ENCODE results near the gene IZUMO2. TPM values are rescaled to one million over a fixed set of nuclear protein-coding genes. Genes with fewer than 3 reads are reported as not detected.

The IZUMO2 gene
- polyA plus RNA-seq, 1 of the 3 experiments (the other 2 are of a cell fraction) = not detected

DNA sequence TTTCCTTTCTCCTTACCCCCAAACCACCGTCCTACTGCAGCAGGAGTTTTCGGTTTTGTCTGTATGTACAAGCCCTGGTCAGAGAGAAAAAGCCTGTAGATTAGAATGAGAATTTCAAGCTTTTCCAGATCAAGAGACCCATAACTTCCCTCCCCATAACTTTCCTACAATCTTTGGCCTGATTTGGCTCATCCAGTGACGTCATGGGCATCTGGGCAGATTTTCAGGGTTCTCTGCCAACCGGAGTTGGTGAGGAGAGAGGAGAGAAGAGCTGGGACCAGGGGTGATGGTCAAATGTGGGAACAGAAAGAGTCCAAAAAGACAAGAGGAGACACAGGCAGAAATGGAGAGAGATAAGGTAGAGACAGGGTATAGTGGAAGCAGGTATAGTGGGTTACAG lies 10.5 kb downstream of the IZUMO2 start:
- ChIA-PET CTCF (no interaction called here), POLR2A (no interaction called here)
- 3% methylated on average over 4 of the region's 4 CpGs for WGBS (ENCODE audit: low lambda C conversion rate)
- no peak overlapping the region for H3K9ac ChIP-seq
- DNase-seq = no peak
- no peak overlapping the region for H3K4me2 ChIP-seq
- H3K4me3 ChIP-seq (ENCODE audit: low read depth in 2 of 2, low read length in 1 of 2) = no peak overlapping the region
- H3K4me1 ChIP-seq (ENCODE audit: control insufficient read depth in 1 of 2, insufficient read depth in 2 of 2, low read depth in 1 of 2, low read length in 1 of 2) = no peaks in the 10 kb centered on the region
- H2AFZ ChIP-seq (ENCODE audit: low read depth) = no peak overlapping the region
- no peaks in the 10 kb centered on the region for H3K36me3 ChIP-seq (replicated peaks in 1 of 2; ENCODE audit: control insufficient read depth in 1 of 2, insufficient read depth in 2 of 2, low read length in 1 of 2)
- peaks cover 15% of the 10 kb centered on the region; the same call in 1 of the 2 replicates for H3K27me3 ChIP-seq (ENCODE audit: insufficient read depth)
- no peaks in the 10 kb centered on the region for H3K79me2 ChIP-seq (ENCODE audit: insufficient read depth)
- no peaks in the 10 kb centered on the region for H3F3A ChIP-seq (replicated peaks; ENCODE audit: insufficient read depth)
- no peaks in the 10 kb centered on the region for H3K9me2 ChIP-seq
- TF ChIP-seq RFX5 (IDR thresholded peaks at IDR 0.05; ENCODE audit: low read length) = peak; percentile 83
- TF ChIP-seq MEF2A (IDR thresholded peaks at IDR 0.05; ENCODE audit: borderline replicate concordance, low read depth) = no peak
- TF ChIP-seq, protein P1, sequence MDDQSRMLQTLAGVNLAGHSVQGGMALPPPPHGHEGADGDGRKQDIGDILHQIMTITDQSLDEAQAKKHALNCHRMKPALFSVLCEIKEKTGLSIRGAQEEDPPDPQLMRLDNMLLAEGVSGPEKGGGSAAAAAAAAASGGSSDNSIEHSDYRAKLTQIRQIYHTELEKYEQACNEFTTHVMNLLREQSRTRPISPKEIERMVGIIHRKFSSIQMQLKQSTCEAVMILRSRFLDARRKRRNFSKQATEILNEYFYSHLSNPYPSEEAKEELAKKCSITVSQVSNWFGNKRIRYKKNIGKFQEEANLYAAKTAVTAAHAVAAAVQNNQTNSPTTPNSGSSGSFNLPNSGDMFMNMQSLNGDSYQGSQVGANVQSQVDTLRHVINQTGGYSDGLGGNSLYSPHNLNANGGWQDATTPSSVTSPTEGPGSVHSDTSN (IDR thresholded peaks at IDR 0.05) = no peak
- TF ChIP-seq RXRA (IDR thresholded peaks at IDR 0.05; ENCODE audit: borderline replicate concordance, low read depth) = no peak
- 0 out of 2 replicates have a peak, but pooled peaks cover 7% of the 10 kb centered on the region for H3K9me3 ChIP-seq
- no peak overlapping the region for H3K27ac ChIP-seq (ENCODE audit: low read depth in 2 of 2, low read length in 1 of 2)
- H4K20me1 ChIP-seq (ENCODE audit: insufficient read depth) = no peaks in the 10 kb centered on the region

DNA sequence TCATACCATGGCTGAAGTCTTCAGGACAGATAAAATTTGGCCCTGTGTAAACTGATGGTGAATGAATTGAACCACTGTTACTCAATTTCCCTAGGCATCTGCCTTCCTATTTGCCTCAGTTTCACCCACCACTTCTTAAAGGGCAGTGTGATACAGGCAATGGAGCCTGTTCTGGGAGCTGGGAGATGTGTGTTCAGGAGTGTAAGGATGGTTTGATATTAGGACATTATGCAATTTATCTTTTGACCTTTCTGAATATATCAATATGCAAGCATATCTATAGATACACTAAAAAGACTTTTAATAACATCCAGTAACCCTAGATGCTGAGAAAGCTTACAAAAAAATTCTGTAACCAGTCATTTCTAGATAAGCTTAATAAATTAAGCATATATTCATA lies 14.6 kb downstream of the IZUMO2 start:
- no peaks in the 10 kb centered on the region for H3F3A ChIP-seq (replicated peaks; ENCODE audit: insufficient read depth)
- ChIA-PET CTCF (interaction anchor here (1.2 to 2.0 kb wide), 2 partner anchors 13 to 110 kb away, joined by 3 to 5 read pairs; no protein-coding TSS in a partner anchor), POLR2A (no interaction called here)
- H3K36me3 ChIP-seq (replicated peaks in 1 of 2; ENCODE audit: control insufficient read depth in 1 of 2, insufficient read depth in 2 of 2, low read length in 1 of 2) = no peaks in the 10 kb centered on the region
- H3K9me2 ChIP-seq = no peaks in the 10 kb centered on the region
- H3K9ac ChIP-seq = no peak overlapping the region
- no peaks in the 10 kb centered on the region for H3K79me2 ChIP-seq (ENCODE audit: insufficient read depth)
- no peak for DNase-seq
- no peak overlapping the region for H2AFZ ChIP-seq (ENCODE audit: low read depth)
- H4K20me1 ChIP-seq (ENCODE audit: insufficient read depth) = no peaks in the 10 kb centered on the region
- no peak for TF ChIP-seq FOXJ3 (CRISPR knock-in tag; IDR thresholded peaks at IDR 0.05)
- no peak for TF ChIP-seq POLR2AphosphoS5 (IDR thresholded peaks at IDR 0.05; ENCODE audit: low read depth, low read length)
- TF ChIP-seq FOXM1 (IDR thresholded peaks at IDR 0.05; ENCODE audit: low read depth) = no peak
- TF ChIP-seq, protein P1 (IDR thresholded peaks at IDR 0.05) = no peak
- no peak for TF ChIP-seq NRF1 (IDR thresholded peaks at IDR 0.05; ENCODE audit: low read depth, low read length)
- peaks cover 15% of the 10 kb centered on the region; the same call in 1 of the 2 replicates for H3K27me3 ChIP-seq (ENCODE audit: insufficient read depth)
- peak overlapping the region in 1 of 2 experiments; percentile 64; a peak in 3 of 4 replicates for H3K4me3 ChIP-seq (ENCODE audit: low read depth in 2 of 2, low read length in 1 of 2)
- H3K4me1 ChIP-seq (ENCODE audit: control insufficient read depth in 1 of 2, insufficient read depth in 2 of 2, low read depth in 1 of 2, low read length in 1 of 2) = no peaks in the 10 kb centered on the region
- H3K9me3 ChIP-seq = 0 out of 2 replicates have a peak, but pooled peaks cover 7% of the 10 kb centered on the region
- H3K4me2 ChIP-seq = no peak overlapping the region
- no peak overlapping the region for H3K27ac ChIP-seq (ENCODE audit: low read depth in 2 of 2, low read length in 1 of 2)

Measured in SK-N-SH (cell line).